Vagina (tissue), 2 donors: ENCODE data around the gene TRPM2. TPM values are rescaled to one million over a fixed set of nuclear protein-coding genes. Genes with fewer than 3 reads are reported as not detected.

Experiments
- DNase-seq, 2 donors: peaks; one replicate each; pipeline ENCODE4 v3.0.0-alpha.2; 2017; ENCODE audit errors: extremely low spot score in 2 of 2
- H3K27ac ChIP-seq: fragments of 200-600 bp; sonication (generic); one replicate; pipeline ENCODE4 v1.5.1; 2019
- H3K27me3 ChIP-seq: fragments of 200-600 bp; sonication (generic); one replicate; pipeline ENCODE4 v1.5.1; 2019
- H3K36me3 ChIP-seq, 2 donors: fragments of 200-600 bp; sonication (generic); one replicate each; pipeline ENCODE4 v1.5.1; 2017 to 2019
- H3K4me1 ChIP-seq: fragments of 200-600 bp; sonication (generic); one replicate; pipeline ENCODE4 v1.5.1; 2019
- H3K4me3 ChIP-seq, 2 donors: fragments of 200-600 bp; sonication (generic); 1 replicate in 1 of 2; 2 replicates in 1 of 2; pipeline ENCODE4 v1.5.1; 2016 to 2019
- H3K9me3 ChIP-seq: fragments of 200-600 bp; sonication (generic); one replicate; pipeline ENCODE4 v1.5.1; 2019
- CTCF ChIP-seq, 3 experiments: fragments of 450-650 bp in 2 of 3; fragments of 200-600 bp in 1 of 3; sonication (generic) in 1 of 3; IDR thresholded peaks; one replicate each; pipeline ENCODE4 v1.5.1; 2017 to 2019; ENCODE audit warnings: antibody characterized with exemption in 3 of 3, mild to moderate bottlenecking in 2 of 3, moderate library complexity in 2 of 3
- POLR2A ChIP-seq, 2 donors: fragments of 450-650 bp; IDR thresholded peaks; one replicate each; pipeline ENCODE4 v1.6.1; 2017; ENCODE audit warnings: antibody characterized with exemption in 2 of 2, mild to moderate bottlenecking in 2 of 2, moderate library complexity in 2 of 2
- POLR2AphosphoS5 ChIP-seq, 2 donors: sonication (generic); formaldehyde crosslinking; IDR thresholded peaks; one replicate each; pipeline ENCODE4 v1.9.0; 2017; ENCODE audit warnings: antibody characterized with exemption in 2 of 2, mild to moderate bottlenecking in 2 of 2, low read depth in 1 of 2; ENCODE audit not compliant: insufficient read depth in 1 of 2
- intact Hi-C: fragments of 100-400 bp; cut with DNase I; formaldehyde crosslinking; loops from one replicate; pipeline ENCODE4 v1.15.1; 2023
- total RNA-seq: library from RNA; depleted of rRNA; stranded (reverse); fragments of >200 nt; gene quantifications from one replicate; pipeline ENCODE4 v1.2.3, GENCODE V29; 2016

TRPM2 gene
- total RNA-seq, 1 donor from 2014 or later = 2.2 TPM

DNA sequence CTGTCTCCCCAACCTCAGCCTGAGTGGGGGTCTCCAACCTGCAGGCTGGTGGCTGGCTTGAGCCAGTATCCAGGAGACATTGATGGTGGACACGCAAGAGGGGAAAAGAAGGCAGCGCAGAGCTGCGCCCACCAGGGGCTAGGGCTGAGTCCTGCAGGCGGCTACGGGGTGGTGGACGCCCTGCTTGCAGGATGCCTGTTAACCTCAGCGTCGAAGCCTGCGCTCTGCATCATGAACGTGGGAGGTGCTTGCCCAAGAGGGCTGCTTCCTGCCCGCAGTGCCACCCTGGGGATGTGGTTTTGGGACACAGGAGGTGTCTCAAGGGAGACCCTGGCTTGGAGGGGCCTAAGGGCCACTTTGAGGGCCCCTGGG lies 25.8 kb upstream of the TRPM2 start:
- intact Hi-C loops = no loop called here
- H3K9me3 ChIP-seq = no peaks in the 10 kb centered on the region
- no peaks in the 10 kb centered on the region for H3K27me3 ChIP-seq
- TF ChIP-seq POLR2A (IDR thresholded peaks at IDR 0.05) (no peak), POLR2AphosphoS5 (IDR thresholded peaks at IDR 0.05; ENCODE audit: insufficient read depth in 1 of 2, low read depth in 1 of 2) (no peak), CTCF (IDR thresholded peaks at IDR 0.05) (no peak)
- DNase-seq = no peak
- peaks cover 0 to 34% of the 10 kb centered on the region in 2 donors for H3K36me3 ChIP-seq
- H3K27ac ChIP-seq = no peak overlapping the region
- no peaks in the 10 kb centered on the region for H3K4me1 ChIP-seq
- H3K4me3 ChIP-seq = no peak overlapping the region

- Histone ChIP-seq H3K27ac (no peak overlapping the region), H3K9me3 (no peaks in the 10 kb centered on the region), H3K4me3 (no peak overlapping the region), H3K27me3 (no peaks in the 10 kb centered on the region), H3K4me1 (no peaks in the 10 kb centered on the region), H3K36me3 (peaks cover 0 to 28% of the 10 kb centered on the region in 2 donors)
- intact Hi-C loops = loop anchor here (2.0 kb wide), 1 partner anchor 14 kb away; no protein-coding TSS in a partner anchor
- DNase-seq = no peak
- no peak for TF ChIP-seq POLR2AphosphoS5 (IDR thresholded peaks at IDR 0.05; ENCODE audit: insufficient read depth in 1 of 2, low read depth in 1 of 2)
Observed at GRCh38 chr21:44328242-44328895, 25.1 kb upstream of the TRPM2 start.

- intact Hi-C loops = loop anchor here (2.0 kb wide), 1 partner anchor 14 kb away; no protein-coding TSS in a partner anchor
- TF ChIP-seq CTCF (IDR thresholded peaks at IDR 0.05) (no peak), POLR2A (IDR thresholded peaks at IDR 0.05) (no peak), POLR2AphosphoS5 (IDR thresholded peaks at IDR 0.05; ENCODE audit: insufficient read depth in 1 of 2, low read depth in 1 of 2) (peak in 1 of 2 donors; percentile 42)
- no peak for DNase-seq
- Histone ChIP-seq H3K27ac (no peak overlapping the region), H3K4me1 (no peaks in the 10 kb centered on the region), H3K9me3 (no peaks in the 10 kb centered on the region), H3K4me3 (no peak overlapping the region), H3K36me3 (peaks cover 0 to 19% of the 10 kb centered on the region in 2 donors), H3K27me3 (no peaks in the 10 kb centered on the region)
Observed at GRCh38 chr21:44329086-44329889, 24.1 kb upstream of the TRPM2 start.

- Histone ChIP-seq H3K36me3 (peaks cover 0 to 15% of the 10 kb centered on the region in 2 donors), H3K4me1 (no peaks in the 10 kb centered on the region), H3K27ac (no peak overlapping the region), H3K4me3 (no peak overlapping the region), H3K27me3 (no peaks in the 10 kb centered on the region), H3K9me3 (no peaks in the 10 kb centered on the region)
- DNase-seq = no peak
- intact Hi-C loops = loop anchor here (2.0 to 10.0 kb wide), 3 partner anchors 15 to 545 kb away; partner anchors contain the start of genes PTTG1IP and UBE2G2
- TF ChIP-seq POLR2A (IDR thresholded peaks at IDR 0.05) (no peak), CTCF (IDR thresholded peaks at IDR 0.05) (no peak), POLR2AphosphoS5 (IDR thresholded peaks at IDR 0.05; ENCODE audit: insufficient read depth in 1 of 2, low read depth in 1 of 2) (no peak)
Observed at GRCh38 chr21:44329971-44330681, 23.3 kb upstream of the TRPM2 start.

DNA sequence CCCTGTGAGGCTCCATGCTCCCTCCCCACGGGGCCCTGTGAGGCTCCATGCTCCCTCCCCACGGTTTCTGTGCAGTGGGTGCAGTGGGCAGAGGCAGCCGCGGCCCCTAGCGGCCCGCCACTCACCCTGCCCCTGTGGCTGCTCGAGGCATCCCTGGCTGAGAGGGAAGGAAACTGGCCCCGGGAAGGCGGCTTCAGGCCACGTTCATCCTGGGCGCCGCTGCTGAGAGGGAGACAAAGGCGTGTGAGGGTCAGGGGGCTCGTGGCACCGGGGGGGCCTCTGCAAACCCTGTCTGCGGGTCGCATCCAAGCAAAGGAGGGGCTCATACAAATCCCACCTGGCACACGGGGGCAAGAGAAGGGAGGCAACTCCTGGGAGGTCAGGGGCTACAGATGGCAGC lies 22.7 kb upstream of the TRPM2 start:
- no peak overlapping the region for H3K4me3 ChIP-seq
- no peak overlapping the region for H3K27ac ChIP-seq
- peaks cover 0 to 14% of the 10 kb centered on the region in 2 donors for H3K36me3 ChIP-seq
- no peaks in the 10 kb centered on the region for H3K9me3 ChIP-seq
- DNase-seq = no peak
- no peaks in the 10 kb centered on the region for H3K4me1 ChIP-seq
- H3K27me3 ChIP-seq = no peaks in the 10 kb centered on the region
- no peak for TF ChIP-seq CTCF (IDR thresholded peaks at IDR 0.05)
- no peak for TF ChIP-seq POLR2A (IDR thresholded peaks at IDR 0.05)
- no peak for TF ChIP-seq POLR2AphosphoS5 (IDR thresholded peaks at IDR 0.05; ENCODE audit: insufficient read depth in 1 of 2, low read depth in 1 of 2)
- intact Hi-C loops = loop anchor here (10.0 kb wide), 2 partner anchors 474 to 544 kb away; partner anchors contain the start of genes PTTG1IP and UBE2G2
